SK-N-MC (cell line): ENCODE data around the gene EFHD2.

Experiments
- EZH2 ChIP-seq: fragments of 200-600 bp; sonication (generic); IDR thresholded peaks from one replicate; pipeline ENCODE4 v1.6.1; 2017; ENCODE audit warnings: antibody characterized with exemption
- FOXP2 ChIP-seq: optimal IDR thresholded peaks from 2 replicates; pipeline ENCODE3; 2011; ENCODE audit warnings: mild to moderate bottlenecking, moderate library complexity; ENCODE audit not compliant: insufficient read depth; ENCODE audit errors: extremely low read length, control extremely low read depth
- POLR2AphosphoS5 ChIP-seq: IDR thresholded peaks from 2 replicates; pipeline ENCODE4 v1.6.1; 2012; ENCODE audit warnings: mild to moderate bottlenecking, low read depth, low read length, borderline replicate concordance

DNA sequence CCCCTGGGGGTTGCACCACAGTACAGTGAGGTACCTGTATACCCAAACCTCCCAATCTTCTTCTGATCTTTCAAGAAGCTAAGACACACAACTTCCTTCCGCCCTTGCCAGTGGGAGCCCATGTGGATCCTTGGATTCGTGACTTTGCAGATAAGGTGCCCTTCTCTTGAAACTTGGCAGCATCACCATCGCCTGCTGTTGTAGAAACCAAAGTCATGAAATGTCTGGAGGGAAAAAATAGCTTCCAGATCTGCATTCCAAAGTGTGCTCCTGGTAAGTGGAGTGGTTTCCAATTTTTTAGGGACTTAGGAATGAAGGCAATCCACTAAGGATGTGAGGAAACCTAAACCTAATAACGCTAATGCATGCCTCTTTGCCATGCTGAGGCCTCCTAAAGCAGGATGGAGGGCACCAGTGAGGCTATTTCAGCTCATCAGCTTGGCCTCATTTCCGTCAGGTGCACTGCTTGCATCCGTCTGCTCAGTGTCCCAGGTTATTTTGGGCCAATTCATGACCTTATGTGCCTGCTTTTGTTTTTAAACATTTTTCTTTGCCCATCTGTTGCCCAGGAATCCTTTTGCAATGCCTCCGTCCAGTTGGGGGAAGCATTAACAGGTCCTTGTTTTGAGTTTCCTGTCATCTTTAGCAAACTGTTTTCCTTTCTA is 8.2 kb upstream of the EFHD2 start:
- TF ChIP-seq EZH2 (no peak), POLR2AphosphoS5 (no peak), FOXP2 (no peak)
